ENCODE results near the gene SLC4A4. TPM values are rescaled to one million over a fixed set of nuclear protein-coding genes. Genes with fewer than 3 reads are reported as not detected.

SLC4A4 gene
- total RNA-seq, 1 donor from 2014 or later: 0.20 TPM

DNA sequence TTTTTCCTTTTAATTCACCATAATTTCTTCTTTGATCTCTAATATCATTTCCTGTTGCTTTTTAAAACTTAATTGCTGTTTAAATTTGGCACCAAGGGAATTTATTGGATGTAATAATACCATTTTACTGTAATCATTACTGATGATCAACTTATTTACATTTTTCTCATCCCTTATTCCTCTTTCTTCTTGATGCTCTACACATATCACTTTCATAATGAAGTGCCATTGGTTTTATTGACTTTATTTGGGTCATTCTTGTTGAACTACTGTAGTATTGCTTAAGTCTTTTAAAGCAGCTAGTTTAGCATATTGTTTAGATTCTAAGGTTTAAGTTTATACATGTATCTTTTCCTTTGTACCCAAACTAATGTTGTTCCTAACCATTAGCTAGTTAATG lies 130.7 kb downstream of the SLC4A4 start:
- DNase-seq (ENCODE audit: low read depth, low spot score): no peak

DNA sequence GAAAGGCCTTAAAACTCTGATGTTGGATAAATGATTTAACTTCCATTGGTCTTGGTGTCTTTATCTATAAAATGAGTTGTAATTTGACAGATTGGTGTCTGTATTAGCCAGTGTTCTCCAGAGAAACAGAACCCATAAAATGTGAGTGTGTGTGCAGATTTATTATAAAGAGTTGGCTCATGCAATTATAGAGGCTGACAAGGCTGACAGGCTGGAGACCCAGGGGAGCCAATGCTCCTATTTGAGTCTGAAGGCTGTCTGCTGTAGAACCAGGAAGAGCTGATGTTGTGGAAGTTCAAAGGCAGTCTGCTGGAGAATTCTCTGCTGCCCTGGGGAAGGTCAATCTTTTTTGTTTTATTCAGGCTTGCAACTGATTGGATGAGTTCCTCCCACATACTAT lies 131.7 kb downstream of the SLC4A4 start:
- no peak for DNase-seq (ENCODE audit: low read depth, low spot score)

DNA sequence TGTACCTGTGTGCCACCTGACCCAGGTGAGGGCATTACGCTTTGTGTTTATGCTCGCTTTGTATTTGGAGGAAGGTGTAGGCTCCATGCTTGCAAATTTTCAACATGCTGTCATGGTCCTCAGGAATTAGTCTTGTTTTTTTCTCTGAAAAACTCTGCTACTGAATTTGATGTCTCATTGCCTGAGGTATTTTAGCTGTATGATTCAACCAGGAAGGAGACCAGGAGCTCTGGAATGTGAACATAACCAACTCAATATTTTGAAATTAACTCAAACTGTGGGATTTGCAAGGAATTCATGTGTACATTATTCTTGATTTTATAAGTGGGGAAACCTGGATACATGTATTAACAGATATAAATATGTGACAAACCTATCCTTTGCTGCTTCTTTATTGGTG lies 134.1 kb downstream of the SLC4A4 start:
- no peak for DNase-seq (ENCODE audit: low read depth, low spot score)

DNA sequence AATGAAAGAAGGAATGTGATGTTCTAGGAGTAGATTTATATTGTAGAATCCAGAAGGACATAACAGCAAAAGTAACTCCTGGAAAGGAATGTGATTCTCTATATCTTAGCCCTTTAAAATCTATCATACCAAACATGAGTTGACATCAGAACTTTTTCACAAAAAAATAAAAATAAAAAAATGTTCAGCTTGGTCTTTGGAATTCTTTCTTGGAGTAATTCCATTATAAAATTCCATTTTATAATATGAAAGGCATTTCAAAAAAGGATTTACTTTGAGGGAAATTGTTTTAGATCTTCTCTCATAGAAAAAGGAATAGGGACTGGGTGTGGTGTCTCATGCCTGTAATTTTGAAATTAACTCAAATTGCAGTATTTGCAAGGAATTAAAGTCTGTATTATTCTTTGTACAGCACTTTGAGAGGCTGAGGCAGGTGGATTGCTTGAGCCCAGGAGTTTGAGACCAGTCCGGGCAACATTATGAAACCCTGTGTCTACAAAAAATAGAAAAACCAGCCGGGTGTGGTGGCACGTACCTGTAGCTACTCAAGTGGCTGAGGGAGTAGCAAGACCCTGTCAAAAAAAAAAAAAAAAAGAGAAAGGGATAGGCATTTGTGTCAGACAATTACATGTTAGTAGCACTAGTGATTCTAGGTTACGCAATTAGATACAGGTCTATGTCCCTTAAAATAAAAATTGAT lies 134.9 kb downstream of the SLC4A4 start:
- DNase-seq (ENCODE audit: low read depth, low spot score): no peak

DNA sequence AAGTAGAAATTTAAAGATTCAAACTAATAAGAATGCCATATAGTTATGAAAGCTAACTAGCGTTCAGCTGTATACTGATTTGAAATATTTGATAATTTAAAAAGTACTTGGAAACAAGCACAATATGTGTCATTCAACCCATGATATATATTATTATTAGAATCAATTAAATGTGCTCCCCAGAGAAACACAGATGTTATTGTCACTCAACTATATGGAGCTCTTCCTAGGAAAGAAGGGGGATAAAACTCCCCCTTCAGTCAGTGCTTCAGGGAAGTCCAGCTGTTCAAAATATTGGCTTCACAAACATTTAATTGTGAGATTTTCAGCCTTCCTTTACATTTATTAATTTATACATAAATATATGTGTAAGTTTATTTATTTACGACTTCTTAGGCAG lies 135.9 kb downstream of the SLC4A4 start:
- DNase-seq (ENCODE audit: low read depth, low spot score): no peak

DNA sequence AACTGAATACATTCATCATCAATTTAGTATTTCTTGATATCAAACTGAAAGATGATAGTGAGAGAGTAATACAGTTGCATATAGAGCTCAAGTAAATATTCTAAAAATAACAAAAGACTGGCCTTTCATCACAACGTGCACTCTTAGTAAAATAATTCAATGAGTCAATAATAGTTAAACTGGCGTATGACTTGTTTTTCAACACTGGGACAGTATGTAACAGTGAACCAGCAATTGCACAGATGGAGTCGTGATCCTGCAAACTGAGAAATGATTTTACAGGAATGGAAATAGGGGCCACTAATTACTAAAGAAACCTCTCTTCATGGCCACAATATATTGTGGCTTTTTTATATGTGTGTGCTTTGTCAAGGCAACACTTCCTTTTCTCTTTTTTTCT lies 137.4 kb downstream of the SLC4A4 start:
- DNase-seq (ENCODE audit: low read depth, low spot score): no peak

DNA sequence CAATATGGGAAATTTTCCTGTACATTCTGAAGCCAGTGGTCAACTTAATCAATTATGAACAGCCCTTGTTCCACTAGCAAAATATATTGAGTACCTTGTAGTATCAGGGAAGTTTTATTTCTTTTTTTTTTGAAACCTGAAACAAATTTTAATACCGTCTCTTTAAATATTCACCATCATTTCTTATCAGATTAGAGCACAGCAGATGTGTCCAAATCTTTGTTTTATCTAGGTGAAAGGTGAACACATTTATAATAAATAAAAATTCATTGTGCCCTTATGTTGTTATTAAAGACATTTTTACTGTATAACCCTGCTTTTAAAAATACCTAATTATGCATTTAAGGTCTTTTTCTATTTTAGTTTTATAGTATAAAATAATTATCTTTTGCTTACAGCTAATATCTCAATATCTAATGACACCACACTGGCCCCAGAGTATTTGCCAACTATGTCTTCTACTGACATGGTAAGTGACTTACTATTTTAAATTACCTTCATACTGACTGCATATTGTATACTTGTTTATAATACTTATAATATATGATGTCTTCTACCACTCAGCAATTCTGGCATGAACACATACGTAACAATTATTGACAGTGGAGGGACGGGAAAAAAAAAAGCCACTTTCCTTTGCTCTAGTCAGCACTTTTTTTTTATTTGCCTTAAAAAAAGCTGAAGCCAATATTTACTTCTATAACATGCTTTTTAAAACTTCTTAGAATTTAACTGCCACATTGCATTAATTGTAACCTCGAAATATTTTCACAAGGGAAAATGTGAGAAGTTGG lies 147.9 kb downstream of the SLC4A4 start:
- DNase-seq (ENCODE audit: low read depth, low spot score): no peak

DNA sequence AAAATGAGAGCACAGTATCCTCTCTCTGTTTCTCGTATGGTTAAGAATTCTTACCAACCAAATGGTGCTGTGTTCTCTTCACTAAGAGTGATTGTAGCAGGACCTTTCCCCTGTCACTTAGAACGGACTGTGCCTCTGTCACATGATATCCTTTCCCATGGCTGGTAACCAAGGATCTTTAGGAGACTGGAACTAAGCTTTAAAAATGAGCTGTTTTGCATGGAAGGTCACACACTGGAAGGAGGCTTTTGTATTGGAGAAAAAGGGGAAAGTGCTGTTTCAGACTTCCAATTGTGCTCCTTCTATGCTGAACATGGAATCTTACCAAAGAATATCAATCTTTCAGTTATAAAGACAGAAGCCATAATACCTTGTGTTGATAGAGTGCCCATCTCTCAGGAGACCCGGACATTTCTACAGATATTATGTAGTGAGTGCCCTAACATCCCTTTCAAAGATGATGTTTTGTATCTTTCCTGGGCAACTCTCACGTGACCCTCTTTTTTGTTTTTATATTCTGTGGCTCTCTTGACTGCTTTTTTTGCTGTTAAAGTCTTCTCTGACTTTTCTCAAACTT lies 148.6 kb downstream of the SLC4A4 start:
- DNase-seq (ENCODE audit: low read depth, low spot score): no peak

DNA sequence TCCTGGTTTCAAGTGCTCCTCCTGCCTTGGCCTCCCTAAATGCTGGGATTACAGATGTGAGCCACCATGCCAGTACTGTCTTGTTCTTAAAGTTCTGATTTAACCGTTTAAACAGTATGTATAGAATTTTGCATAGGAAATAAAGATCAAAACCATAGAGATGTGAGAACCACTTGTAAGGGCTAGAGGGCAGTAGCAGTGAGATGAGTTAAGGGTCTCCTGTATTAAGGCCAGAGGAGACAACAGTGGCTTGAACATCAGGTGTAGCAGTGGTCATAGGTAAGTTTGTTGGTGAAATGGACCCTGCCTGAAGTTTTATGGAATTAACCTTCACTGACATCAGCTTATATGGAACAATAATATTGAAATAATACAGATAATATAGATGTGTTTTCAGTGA lies 155.7 kb downstream of the SLC4A4 start:
- DNase-seq (ENCODE audit: low read depth, low spot score): no peak

DNA sequence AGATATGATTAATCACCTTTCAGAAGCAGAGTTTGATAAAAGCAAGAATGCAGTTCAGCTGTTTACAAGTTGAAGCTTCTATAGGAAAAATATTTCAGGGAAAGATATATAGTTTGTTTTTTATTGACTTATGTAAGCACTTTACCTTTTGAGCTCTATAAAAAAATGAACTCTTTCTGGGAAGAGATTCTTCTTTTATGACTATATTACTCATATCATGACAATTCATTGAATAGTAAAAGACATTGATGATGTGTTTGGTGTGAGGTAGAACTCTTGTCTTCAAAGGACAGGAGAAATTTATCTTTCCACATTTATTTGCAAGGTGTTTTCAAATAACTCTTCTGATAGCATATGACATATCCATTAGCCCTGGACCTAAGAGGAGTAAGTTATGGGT lies 156.6 kb downstream of the SLC4A4 start:
- no peak for DNase-seq (ENCODE audit: low read depth, low spot score)

DNA sequence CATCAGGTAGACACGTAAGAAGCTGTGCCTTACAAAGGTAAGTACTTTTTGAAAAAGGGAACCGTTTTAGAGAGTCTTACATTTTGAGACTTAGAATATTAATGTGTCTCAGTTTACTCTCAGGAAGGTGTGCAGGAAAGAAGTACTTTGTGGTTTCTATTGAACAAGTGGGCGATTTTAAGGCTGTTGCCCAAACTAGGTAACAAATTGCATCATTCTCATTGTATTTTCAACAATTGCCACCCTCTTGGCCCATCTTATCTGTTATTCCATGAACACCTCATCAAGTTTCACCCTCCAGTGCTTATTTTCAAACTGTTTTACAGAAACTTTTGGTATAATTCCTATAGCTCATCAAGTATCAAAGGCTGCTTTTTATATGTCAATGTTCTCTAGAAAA lies 158.3 kb downstream of the SLC4A4 start:
- DNase-seq (ENCODE audit: low read depth, low spot score): no peak

DNA sequence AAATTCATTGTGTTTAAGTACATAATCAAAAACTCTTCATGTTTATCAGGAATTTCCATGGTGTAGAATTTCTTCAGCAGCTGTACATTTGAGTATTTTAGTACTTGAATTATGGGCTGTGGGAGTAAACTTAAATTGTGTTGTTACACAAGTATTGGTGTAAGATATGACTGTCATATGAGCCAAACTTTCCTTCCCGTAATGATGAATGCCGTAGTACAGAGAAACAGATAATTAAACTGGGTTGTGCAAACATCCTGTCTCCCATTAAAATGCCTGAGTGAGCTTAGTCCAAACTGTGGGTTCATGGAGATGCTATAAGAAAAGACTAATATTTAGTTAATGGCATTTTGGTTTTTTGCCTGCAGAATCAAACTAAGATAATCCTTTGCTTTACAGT lies 159.2 kb downstream of the SLC4A4 start:
- DNase-seq (ENCODE audit: low read depth, low spot score): no peak

DNA sequence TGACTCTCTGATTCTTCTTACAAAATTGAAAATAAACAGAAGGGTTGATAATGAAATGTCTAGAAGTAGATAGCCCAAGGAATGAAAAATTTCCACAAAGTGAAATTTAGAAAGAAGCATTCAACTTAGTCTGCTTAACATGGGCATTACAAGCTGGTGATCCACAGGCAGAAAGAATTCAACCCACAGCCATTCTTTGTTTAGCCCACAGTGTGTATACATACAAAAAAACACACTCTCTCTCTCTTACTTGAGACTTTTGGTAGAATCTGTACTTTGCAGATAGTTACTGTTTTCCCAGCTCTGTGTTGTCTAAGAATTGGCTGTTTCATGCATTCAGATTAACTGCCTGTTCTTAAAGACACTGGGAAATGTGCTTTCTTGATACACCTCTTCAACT lies 159.8 kb downstream of the SLC4A4 start:
- no peak for DNase-seq (ENCODE audit: low read depth, low spot score)

DNA sequence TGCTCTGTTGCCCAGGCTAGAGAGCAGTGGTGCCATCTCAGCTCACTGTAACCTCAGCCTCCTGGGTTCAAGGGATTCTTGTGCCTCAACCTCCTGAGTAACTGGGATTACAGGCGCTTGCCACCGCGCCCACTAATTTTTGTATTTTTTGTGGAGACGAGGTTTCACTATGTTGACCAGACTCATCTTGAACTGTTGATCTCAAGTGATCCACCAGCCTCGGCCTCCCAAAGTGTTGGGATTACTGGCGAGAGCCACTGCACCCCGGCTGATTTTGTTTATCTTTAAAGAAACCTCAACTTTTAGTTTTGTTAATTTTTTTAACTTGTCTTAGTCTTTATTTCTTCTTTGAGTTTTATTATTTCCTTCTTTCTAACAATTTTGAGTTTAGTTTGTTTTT lies 163.2 kb downstream of the SLC4A4 start:
- DNase-seq (ENCODE audit: low read depth, low spot score): no peak

DNA sequence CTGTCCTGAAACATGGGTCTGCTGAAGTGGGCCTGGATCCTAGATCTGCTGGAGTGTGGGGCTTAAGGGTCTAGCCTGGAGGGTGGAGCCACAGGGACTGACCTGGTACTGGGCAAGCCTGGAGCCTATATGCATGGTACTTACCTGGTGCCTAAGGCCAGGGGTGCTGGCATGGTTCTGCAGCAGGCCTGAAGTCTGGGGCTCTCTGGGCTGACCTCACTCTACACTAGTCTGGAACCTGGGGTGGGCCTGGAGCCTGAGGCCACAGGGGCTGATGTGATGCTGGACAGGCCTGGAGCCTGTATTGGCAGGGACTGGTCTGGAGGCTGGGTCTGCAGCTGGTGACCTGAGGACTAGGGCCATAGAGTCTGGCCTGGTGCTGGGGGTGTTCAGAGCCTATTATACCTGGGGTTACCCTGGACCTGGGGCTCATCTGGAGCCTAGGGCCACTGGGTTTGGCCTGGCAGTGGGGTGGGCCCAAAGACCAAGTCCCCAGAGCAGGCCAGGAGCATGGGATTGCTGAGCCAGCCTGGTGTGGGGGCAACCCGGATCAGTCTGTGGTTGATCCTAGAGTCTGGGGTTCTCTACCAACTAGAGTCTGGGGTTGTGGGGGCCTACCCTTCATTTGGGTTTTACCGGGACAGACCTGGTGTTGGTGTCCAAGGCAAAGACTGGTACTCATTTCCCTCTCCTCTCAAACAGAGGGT lies 179.6 kb downstream of the SLC4A4 start:
- DNase-seq (ENCODE audit: low read depth, low spot score): no peak

DNA sequence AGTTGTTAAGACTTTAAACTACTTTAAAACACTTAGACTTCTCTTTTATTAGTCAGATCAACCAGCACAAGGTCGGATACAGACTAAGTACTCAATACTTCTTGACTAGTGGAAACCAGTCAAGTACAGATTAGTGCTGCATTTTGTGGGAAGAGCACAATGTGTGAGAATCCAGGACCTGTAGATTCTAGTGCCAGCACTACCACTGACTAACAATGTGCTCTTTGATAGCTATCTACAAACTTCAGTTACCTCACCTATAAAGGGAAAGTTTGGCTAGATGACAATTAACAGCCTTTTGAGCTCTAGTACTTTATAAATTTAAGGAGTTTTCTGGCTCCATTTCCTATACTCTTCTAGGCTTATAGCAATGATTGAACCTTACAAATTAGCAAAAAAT lies 181.5 kb downstream of the SLC4A4 start:
- no peak for DNase-seq (ENCODE audit: low read depth, low spot score)

DNA sequence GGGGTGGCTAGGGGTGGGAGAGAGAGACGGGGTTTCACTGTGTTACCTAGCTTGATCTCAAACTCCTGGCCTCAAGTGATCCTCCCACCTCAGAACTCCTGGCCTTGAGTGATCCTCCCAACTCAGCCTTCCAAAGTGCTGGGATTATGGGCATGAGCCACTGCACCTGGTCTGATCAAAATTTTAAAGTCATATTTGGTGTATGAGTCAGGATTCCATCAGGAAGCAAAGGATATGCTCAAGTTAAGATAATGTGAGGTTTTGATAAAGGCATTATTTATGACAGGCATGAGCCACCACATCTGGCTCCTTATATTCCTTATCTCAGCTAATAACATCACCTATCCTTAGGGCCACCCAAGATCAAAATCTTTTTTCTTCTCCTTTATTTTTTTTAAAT lies 182.0 kb downstream of the SLC4A4 start:
- DNase-seq (ENCODE audit: low read depth, low spot score): no peak

DNA sequence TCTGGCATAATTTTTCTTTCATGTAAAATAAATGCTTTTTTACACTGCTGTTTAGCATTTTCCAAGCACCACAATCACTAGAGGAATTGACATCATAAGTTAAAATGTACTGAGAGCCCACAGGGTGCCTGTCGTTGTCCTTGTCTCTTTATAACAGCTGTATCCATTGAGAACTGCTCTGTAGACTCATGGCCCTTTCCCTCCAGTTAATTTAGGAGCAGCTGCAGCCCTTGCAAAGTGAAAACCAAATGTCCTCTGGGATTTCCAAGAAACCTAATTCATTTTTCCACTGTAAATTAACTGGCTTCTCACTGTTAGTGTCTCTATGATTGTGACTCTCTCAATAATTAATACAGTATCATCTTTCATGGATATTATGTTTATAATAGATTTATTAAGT lies 185.9 kb downstream of the SLC4A4 start:
- no peak for DNase-seq (ENCODE audit: low read depth, low spot score)

DNA sequence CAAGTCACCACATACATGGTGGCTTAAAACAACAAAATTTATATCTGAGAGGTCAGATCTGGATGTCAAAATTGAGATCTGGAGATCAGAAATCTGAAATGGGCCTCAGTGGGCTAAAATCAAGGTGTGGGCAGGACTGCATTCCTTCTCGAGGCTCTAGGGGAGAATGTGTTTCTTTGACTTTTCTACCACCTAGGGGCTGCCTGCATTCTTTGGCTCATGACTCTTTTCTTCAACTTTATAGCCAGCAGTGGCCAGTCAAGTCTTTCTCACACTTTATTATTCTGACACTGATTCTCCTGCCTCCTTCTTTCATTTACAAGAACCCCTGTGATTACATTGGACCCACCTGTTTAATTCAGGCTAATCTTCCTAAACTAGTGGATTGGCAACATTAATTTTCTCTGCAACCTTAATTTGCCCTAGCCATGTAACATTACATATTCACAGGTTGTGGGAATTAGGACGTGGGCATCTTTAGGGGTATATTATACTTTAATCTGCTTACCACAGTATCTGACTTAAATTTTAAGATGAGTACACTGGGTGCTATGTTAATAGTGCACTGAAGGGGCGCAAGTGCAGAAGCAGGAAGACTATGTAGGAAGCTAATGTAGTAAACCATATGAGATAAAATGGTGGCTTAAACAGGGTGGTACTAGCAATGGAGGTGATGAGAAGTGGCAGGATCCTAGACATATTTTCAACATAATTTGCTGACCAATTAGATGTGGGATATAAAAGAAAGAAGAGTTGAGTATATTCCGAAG lies 188.0 kb downstream of the SLC4A4 start:
- DNase-seq (ENCODE audit: low read depth, low spot score): no peak

DNA sequence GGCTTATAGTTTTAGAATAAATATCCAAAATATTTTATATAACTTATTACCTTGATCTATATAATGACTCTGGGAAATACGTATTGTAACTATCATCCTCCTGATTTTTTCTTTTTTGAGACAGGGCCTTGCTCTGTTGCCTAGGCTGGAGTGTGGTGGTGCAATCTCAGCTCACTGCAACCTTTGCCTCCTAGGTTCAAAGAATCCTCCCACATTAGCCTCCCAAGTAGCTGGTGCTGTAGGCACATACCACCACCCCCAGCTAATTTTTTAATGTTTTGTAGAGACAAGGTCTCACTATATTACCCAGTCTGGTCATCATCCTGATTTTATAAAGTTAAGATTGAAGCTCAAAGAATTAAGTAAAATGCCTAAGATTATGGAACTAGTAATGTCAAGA lies 193.6 kb downstream of the SLC4A4 start:
- no peak for DNase-seq (ENCODE audit: low read depth, low spot score)

DNA sequence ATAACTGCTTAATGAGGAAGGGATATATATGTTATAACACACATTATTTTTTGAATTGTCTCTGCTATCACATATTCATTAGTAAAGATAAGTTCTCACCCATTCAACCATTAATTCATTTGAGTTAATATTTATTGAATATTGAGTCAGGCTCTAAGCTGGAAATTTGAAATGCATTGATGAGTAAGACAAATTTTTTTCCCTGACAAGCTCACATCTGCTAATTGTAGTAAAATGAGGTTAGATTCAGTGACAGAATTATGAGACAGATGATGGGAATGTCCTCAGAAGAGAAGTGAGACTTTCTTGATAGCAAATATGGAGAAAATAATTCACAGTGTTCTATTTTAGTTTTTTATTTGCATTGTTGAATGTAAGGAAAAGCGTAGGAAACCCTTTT lies 194.3 kb downstream of the SLC4A4 start:
- DNase-seq (ENCODE audit: low read depth, low spot score): no peak
